IgD-negative memory B cell (primary cell): ENCODE measurements around the gene DRD1. TPM values are rescaled to one million over a fixed set of nuclear protein-coding genes. Genes with fewer than 3 reads are reported as not detected.

ENCODE experiments used
- polyA plus RNA-seq: library from polyadenylated mRNA; unstranded; fragments of 300-500 nt; fragmentation: Illumina TruSeq; gene quantifications from one replicate; pipeline ENCODE4 v1.2.3, GENCODE V29; 2021

DRD1 gene
- polyA plus RNA-seq, 1 donor from 2014 or later = not detected

Other genes starting within 250 kb of the DRD1 start
- 26.9 TPM for gene SFXN1, start 34.4 kb upstream of the DRD1 start, polyA plus RNA-seq
- gene HRH2, start 213.9 kb upstream of the DRD1 start, polyA plus RNA-seq = 0.49 TPM